Measurements from ENCODE around the gene RPS18. TPM values are rescaled to one million over a fixed set of nuclear protein-coding genes. Genes with fewer than 3 reads are reported as not detected.

The RPS18 gene
- total and polyA plus RNA-seq, 9 of the 15 experiments (the other 6 are each of a cell fraction or from before 2014, with no cell fraction given): 5,023 to 17,516 (median 8,131) TPM

- peak; percentile 61 for TF ChIP-seq SAP30 (IDR thresholded peaks at IDR 0.05; ENCODE audit: borderline replicate concordance, insufficient read depth, low read depth, low read length, poor library complexity, severe bottlenecking)
- peak; percentile 69 for TF ChIP-seq ZNF263 (CRISPR knock-in tag; IDR thresholded peaks at IDR 0.05; ENCODE audit: borderline replicate concordance)
- 0 out of 2 replicates have a peak, but pooled peaks have one; percentile 1 for TF ChIP-seq PHF21A (IDR thresholded peaks at IDR 0.05; ENCODE audit: borderline replicate concordance, low read depth)
- 0 out of 2 replicates have a peak, but pooled peaks have one; percentile 11 for TF ChIP-seq ZC3H8 (IDR thresholded peaks at IDR 0.05)
- peak; percentile 51 for TF ChIP-seq ZFX (CRISPR knock-in tag; IDR thresholded peaks at IDR 0.05)
- TF ChIP-seq SIX5 (IDR thresholded peaks at IDR 0.05; ENCODE audit: borderline replicate concordance in 1 of 2, insufficient read depth in 1 of 2, low read depth in 1 of 2, low read length in 2 of 2): no peak; a peak in 1 of 4 replicates
- TF ChIP-seq MTA3 (IDR thresholded peaks at IDR 0.05; ENCODE audit: borderline replicate concordance): peak; percentile 84
- peak; percentile 14; the same call in 1 of the 2 replicates for TF ChIP-seq ZBED1 (IDR thresholded peaks at IDR 0.05)
- peak; percentile 80 for TF ChIP-seq FOXM1 (IDR thresholded peaks at IDR 0.05; ENCODE audit: low read depth)
- TF ChIP-seq FOXM1 (CRISPR knock-in tag; IDR thresholded peaks at IDR 0.05; ENCODE audit: low read depth): peak; percentile 33; the same call in 1 of the 2 replicates
- TF ChIP-seq, protein P1, sequence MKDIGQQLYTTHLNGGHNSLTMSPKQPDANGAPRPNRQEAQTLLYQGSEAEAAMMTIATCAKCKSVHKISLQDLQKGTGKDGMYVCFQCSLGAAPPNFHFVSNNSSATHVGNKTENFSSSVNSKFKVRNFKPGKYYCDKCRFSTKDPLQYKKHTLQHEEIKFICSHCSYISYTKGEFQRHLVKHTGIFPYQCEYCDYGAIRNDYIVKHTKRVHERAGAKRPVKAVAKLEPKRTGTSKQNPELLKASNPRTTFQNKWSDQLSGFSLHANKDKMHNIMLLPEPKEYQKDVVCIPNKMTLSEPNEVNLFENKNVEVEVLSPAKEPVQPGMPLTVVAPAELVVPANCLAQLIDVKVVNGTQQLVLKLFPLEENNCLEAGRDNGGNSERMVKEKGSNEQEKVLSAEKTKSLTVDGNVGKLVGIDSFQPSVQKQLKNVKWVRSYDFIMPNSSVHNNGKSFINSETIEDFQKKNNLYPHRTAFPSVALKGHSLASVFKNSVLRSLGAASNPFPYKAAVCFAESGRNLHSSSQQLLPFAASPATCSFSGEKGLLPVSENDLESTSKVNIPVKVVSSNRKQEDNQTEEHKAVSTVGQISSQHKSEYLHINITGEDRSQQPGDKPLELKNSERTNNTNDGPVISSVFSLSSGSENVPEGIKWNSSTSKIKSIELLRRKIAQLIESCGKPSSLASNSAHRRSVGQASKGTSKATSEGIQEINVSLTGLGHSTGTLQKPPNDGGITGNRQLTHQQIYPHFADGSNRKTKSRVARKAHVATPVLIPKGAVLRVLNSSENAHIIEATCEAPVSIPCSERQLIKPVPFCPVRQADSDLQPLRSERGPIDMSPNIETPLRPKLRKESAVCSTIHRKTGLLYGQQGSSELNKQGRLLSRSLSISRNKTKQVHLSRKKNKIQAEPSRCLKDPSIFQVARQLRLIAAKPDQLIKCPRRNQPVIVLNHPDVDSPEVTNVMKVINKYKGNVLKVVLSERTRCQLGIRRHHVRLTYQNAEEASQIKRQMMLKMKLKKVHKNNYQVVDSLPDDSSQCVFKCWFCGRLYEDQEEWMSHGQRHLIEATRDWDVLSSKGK (CRISPR knock-in tag; IDR thresholded peaks at IDR 0.05): no peak
- TF ChIP-seq ARID3B (CRISPR knock-in tag; IDR thresholded peaks at IDR 0.05; ENCODE audit: borderline replicate concordance): peak; percentile 76; the same call in 1 of the 2 replicates
- peak; percentile 91 for TF ChIP-seq SP1 (CRISPR knock-in tag; IDR thresholded peaks at IDR 0.05)
- no peak; the same call in none of the 2 replicates for TF ChIP-seq HCFC1 (IDR thresholded peaks at IDR 0.05; ENCODE audit: low read depth, low read length)
- peak; percentile 29; the same call in 1 of the 2 replicates for TF ChIP-seq DNMT1 (IDR thresholded peaks at IDR 0.05)
- no peak for TF ChIP-seq HOMEZ (CRISPR knock-in tag; IDR thresholded peaks at IDR 0.05)
- TF ChIP-seq, protein P2, sequence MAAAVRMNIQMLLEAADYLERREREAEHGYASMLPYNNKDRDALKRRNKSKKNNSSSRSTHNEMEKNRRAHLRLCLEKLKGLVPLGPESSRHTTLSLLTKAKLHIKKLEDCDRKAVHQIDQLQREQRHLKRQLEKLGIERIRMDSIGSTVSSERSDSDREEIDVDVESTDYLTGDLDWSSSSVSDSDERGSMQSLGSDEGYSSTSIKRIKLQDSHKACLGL (CRISPR knock-in tag; IDR thresholded peaks at IDR 0.05; ENCODE audit: borderline replicate concordance, poor library complexity, severe bottlenecking): no peak
- TF ChIP-seq HNRNPH1 (optimal IDR thresholded peaks at IDR 0.05; ENCODE audit: low read depth, low read length): no peak
- peak; percentile 26 to 82; a peak in 3 of 4 replicates for TF ChIP-seq ARNT (IDR thresholded peaks at IDR 0.05)
- peak; percentile 98 for TF ChIP-seq POLR2B (IDR thresholded peaks at IDR 0.05; ENCODE audit: low read depth, partially characterized antibody)
Measured at GRCh38 chr6:33299237-33299944, 27.5 kb downstream of the RPS18 start (continued).

All from K562 (cell line).